HEK293 (cell line): ENCODE measurements around the gene MATR3.

ENCODE experiments used
- CTCF ChIA-PET: fragments of 350-600 bp; formaldehyde crosslinking; extraction: SDS; loops from one replicate; lab custom pipeline; 2021; ENCODE audit warnings: antibody characterized with exemption; lab: Yijun Ruan, JAX
- POLR2A ChIA-PET: fragments of 300-600 bp; formaldehyde crosslinking; extraction: SDS; loops from one replicate; lab custom pipeline; 2020; ENCODE audit warnings: antibody characterized with exemption, inconsistent platforms; lab: Yijun Ruan, JAX
- H3K27ac ChIP-seq: fragments of 200-500 bp; sonication (Bioruptor generic); 2 replicates; pipeline ENCODE4 v1.5.1; 2014; ENCODE audit warnings: low read depth, low read length, control low read depth, inconsistent platforms; ENCODE audit errors: extremely low read depth
- H3K36me3 ChIP-seq, 2 experiments: fragments of 200-500 bp in 1 of 2; sonication (Bioruptor generic) in 1 of 2; 1 replicate in 1 of 2; 2 replicates in 1 of 2; pipeline ENCODE4 v1.5.1; 2014 to 2017; ENCODE audit warnings: inconsistent platforms in 2 of 2, low read length in 2 of 2; ENCODE audit not compliant: control insufficient read depth in 2 of 2, insufficient read depth in 1 of 2
- H3K4me1 ChIP-seq: fragments of 200-500 bp; sonication (Bioruptor generic); 2 replicates; pipeline ENCODE4 v1.5.1; 2014; ENCODE audit warnings: mild to moderate bottlenecking, low read length, inconsistent platforms; ENCODE audit not compliant: control insufficient read depth, insufficient read depth
- H3K4me3 ChIP-seq: 2 replicates; pipeline ENCODE4 v1.5.1; 2011; ENCODE audit warnings: low read depth, mild to moderate bottlenecking, control low read depth, low read length, moderate library complexity
- H3K9me3 ChIP-seq: fragments of 200-500 bp; sonication (Bioruptor generic); 2 replicates; pipeline ENCODE4 v1.5.1; 2014; ENCODE audit warnings: low read depth, low read length, inconsistent platforms; ENCODE audit not compliant: control insufficient read depth, insufficient read depth
- BCL11B ChIP-seq: fragments of 450-650 bp; formaldehyde crosslinking; IDR thresholded peaks from 2 replicates; pipeline ENCODE4 v1.5.1; 2016; ENCODE audit warnings: low read depth, missing biosample characterization, missing genetic modification characterization
- HOXA7 ChIP-seq: sonication (generic); formaldehyde crosslinking; IDR thresholded peaks from 2 replicates; pipeline ENCODE4 v1.8.1; 2022; ENCODE audit warnings: missing genetic modification reagents, borderline replicate concordance
- MZF1 ChIP-seq: fragments of 450-650 bp; formaldehyde crosslinking; IDR thresholded peaks from 2 replicates; pipeline ENCODE4 v1.5.1; 2017; ENCODE audit warnings: missing biosample characterization, missing genetic modification characterization, borderline replicate concordance
- SCRT2 ChIP-seq: fragments of 450-650 bp; formaldehyde crosslinking; IDR thresholded peaks from 2 replicates; pipeline ENCODE4 v1.5.1; 2016; ENCODE audit warnings: missing biosample characterization, missing genetic modification characterization
- YY2 ChIP-seq: fragments of 450-650 bp; formaldehyde crosslinking; IDR thresholded peaks from 2 replicates; pipeline ENCODE4 v1.5.1; 2016; ENCODE audit warnings: missing biosample characterization, missing genetic modification characterization
- ZBTB20 ChIP-seq: fragments of 450-650 bp; formaldehyde crosslinking; IDR thresholded peaks from 2 replicates; pipeline ENCODE4 v1.5.1; 2016; ENCODE audit warnings: missing biosample characterization, missing genetic modification characterization
- ZEB2 ChIP-seq: fragments of 450-650 bp; formaldehyde crosslinking; IDR thresholded peaks from 2 replicates; pipeline ENCODE4 v1.5.1; 2016; ENCODE audit warnings: missing biosample characterization, missing genetic modification characterization
- ZNF10 ChIP-seq: fragments of 450-650 bp; formaldehyde crosslinking; IDR thresholded peaks from 2 replicates; pipeline ENCODE4 v1.5.1; 2017; ENCODE audit warnings: missing biosample characterization, missing genetic modification characterization
- ZNF175 ChIP-seq: fragments of 450-650 bp; formaldehyde crosslinking; IDR thresholded peaks from 2 replicates; pipeline ENCODE4 v1.5.1; 2016; ENCODE audit warnings: missing biosample characterization, missing genetic modification characterization
- ZNF184 ChIP-seq: fragments of 450-650 bp; IDR thresholded peaks from 2 replicates; pipeline ENCODE4 v1.5.1; 2018; ENCODE audit warnings: missing biosample characterization, mild to moderate bottlenecking, missing genetic modification characterization
- ZNF341 ChIP-seq: fragments of 450-650 bp; formaldehyde crosslinking; IDR thresholded peaks from 2 replicates; pipeline ENCODE4; 2016; ENCODE audit warnings: low read depth, missing biosample characterization, missing genetic modification characterization
- ZNF37A ChIP-seq: fragments of 450-650 bp; IDR thresholded peaks from 2 replicates; pipeline ENCODE4 v1.5.1; 2018; ENCODE audit warnings: missing biosample characterization, missing genetic modification characterization
- ZNF529 ChIP-seq: fragments of 450-650 bp; formaldehyde crosslinking; IDR thresholded peaks from 2 replicates; pipeline ENCODE4 v1.5.1; 2017; ENCODE audit warnings: missing genetic modification characterization, missing biosample characterization; ENCODE audit not compliant: insufficient replicate concordance
- ZNF561 ChIP-seq: fragments of 450-650 bp; IDR thresholded peaks from 2 replicates; pipeline ENCODE4 v1.5.1; 2018; ENCODE audit warnings: missing biosample characterization, missing genetic modification characterization, borderline replicate concordance
- ZNF621 ChIP-seq: fragments of 450-650 bp; formaldehyde crosslinking; IDR thresholded peaks from 2 replicates; pipeline ENCODE4 v1.5.1; 2017; ENCODE audit warnings: missing biosample characterization, missing genetic modification characterization
- ZNF623 ChIP-seq: fragments of 450-650 bp; formaldehyde crosslinking; IDR thresholded peaks from 2 replicates; pipeline ENCODE4 v1.5.1; 2016; ENCODE audit warnings: missing biosample characterization, missing genetic modification characterization
- ZNF707 ChIP-seq: fragments of 450-650 bp; formaldehyde crosslinking; IDR thresholded peaks from 2 replicates; pipeline ENCODE4 v1.5.1; 2016; ENCODE audit warnings: missing biosample characterization, missing genetic modification characterization
- ZNF792 ChIP-seq: fragments of 450-650 bp; formaldehyde crosslinking; IDR thresholded peaks from 2 replicates; pipeline ENCODE4 v1.5.1; 2016; ENCODE audit warnings: missing biosample characterization, missing genetic modification characterization
- ZNF837 ChIP-seq: fragments of 450-650 bp; formaldehyde crosslinking; IDR thresholded peaks from 2 replicates; pipeline ENCODE4 v1.5.1; 2016; ENCODE audit warnings: missing biosample characterization, missing genetic modification characterization
- TF ChIP-seq, protein P1 (sequence below): fragments of 450-650 bp; formaldehyde crosslinking; IDR thresholded peaks from 2 replicates; pipeline ENCODE4 v1.5.1; 2016; ENCODE audit warnings: missing biosample characterization, missing genetic modification characterization, low read depth
- TF ChIP-seq, protein P2 (sequence below): fragments of 450-650 bp; formaldehyde crosslinking; IDR thresholded peaks from 2 replicates; pipeline ENCODE4 v1.5.1; 2017; ENCODE audit warnings: missing biosample characterization, missing genetic modification characterization
- TF ChIP-seq, protein P3 (sequence below): fragments of 450-650 bp; formaldehyde crosslinking; IDR thresholded peaks from 2 replicates; pipeline ENCODE4 v1.5.1; 2016; ENCODE audit warnings: missing biosample characterization, missing genetic modification characterization
- TF ChIP-seq, protein P4 (sequence below): fragments of 450-650 bp; formaldehyde crosslinking; IDR thresholded peaks from 2 replicates; pipeline ENCODE4 v1.5.1; 2016; ENCODE audit warnings: missing biosample characterization, missing genetic modification characterization
- TF ChIP-seq, protein P5 (sequence below): fragments of 450-650 bp; formaldehyde crosslinking; IDR thresholded peaks from 2 replicates; pipeline ENCODE4 v1.5.1; 2016; ENCODE audit warnings: missing biosample characterization, missing genetic modification characterization, low read depth
- TF ChIP-seq, protein P6 (sequence below): IDR thresholded peaks from 2 replicates; pipeline ENCODE4 v1.6.1; 2011; ENCODE audit warnings: mild to moderate bottlenecking, low read depth, low read length, borderline replicate concordance
- TF ChIP-seq, protein P7 (sequence below): fragments of 450-650 bp; formaldehyde crosslinking; IDR thresholded peaks from 2 replicates; pipeline ENCODE4 v1.5.1; 2016; ENCODE audit warnings: missing biosample characterization, missing genetic modification characterization, borderline replicate concordance

MATR3 gene

DNA sequence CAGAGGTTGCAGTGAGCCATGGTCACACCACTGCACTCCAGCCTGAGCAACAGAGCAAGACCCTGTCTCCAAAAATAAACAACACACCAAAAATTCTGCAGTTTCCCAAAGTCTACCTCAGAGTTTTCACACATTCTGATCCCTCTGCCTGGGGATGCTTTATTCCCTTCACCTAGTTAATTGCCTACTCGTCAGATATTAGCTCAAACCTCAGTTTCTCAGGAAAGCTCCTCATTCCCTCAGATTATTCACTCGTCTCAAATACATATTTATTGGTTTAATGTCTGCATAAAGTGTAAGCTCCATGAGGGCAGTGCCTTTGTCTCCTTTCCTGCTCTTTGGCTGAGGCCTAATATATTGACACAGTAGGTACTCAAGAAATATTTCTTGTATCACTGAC lies 2.5 kb upstream of the MATR3 start:
- peaks cover 4% of the 10 kb centered on the region; the same call in 1 of the 2 replicates for H3K4me1 ChIP-seq
- H3K9me3 ChIP-seq, result no peaks in the 10 kb centered on the region
- H3K27ac ChIP-seq, result no peak overlapping the region
- POLR2A ChIA-PET, result interaction anchor here (0.6 kb wide), 2 partner anchors 17 to 113 kb away, joined by 3 read pairs; partner anchors contain the start of gene SPATA24
- H3K36me3 ChIP-seq, result peaks cover 9 to 12% of the 10 kb centered on the region in 2 experiments; a peak in 2 of 3 replicates
- no peak overlapping the region for H3K4me3 ChIP-seq
- TF ChIP-seq, protein P1, sequence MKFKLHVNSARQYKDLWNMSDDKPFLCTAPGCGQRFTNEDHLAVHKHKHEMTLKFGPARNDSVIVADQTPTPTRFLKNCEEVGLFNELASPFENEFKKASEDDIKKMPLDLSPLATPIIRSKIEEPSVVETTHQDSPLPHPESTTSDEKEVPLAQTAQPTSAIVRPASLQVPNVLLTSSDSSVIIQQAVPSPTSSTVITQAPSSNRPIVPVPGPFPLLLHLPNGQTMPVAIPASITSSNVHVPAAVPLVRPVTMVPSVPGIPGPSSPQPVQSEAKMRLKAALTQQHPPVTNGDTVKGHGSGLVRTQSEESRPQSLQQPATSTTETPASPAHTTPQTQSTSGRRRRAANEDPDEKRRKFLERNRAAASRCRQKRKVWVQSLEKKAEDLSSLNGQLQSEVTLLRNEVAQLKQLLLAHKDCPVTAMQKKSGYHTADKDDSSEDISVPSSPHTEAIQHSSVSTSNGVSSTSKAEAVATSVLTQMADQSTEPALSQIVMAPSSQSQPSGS (tag by site-specific recombination), result no peak
- peak; percentile 63; the same call in 1 of the 2 replicates for TF ChIP-seq ZNF10 (tag by site-specific recombination)
- CTCF ChIA-PET, result no interaction called here

DNA sequence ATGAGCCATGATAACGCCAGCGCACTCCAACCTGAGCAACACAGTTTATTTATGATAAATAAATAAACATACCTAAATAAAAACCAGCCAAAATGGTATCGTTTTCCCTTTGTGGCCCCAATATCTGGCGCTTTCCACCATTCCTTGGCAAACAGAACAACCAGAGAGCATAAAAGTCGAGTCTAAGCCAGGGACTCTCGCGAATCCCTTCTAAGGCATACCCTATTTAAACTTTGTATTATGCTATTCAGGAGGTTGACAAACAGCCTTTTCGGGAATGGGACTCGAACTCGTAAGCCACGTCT lies 386 bp upstream of the MATR3 start:
- CTCF ChIA-PET, result interaction anchor here (0.6 to 1.8 kb wide), 4 partner anchors 18 to 49 kb away, joined by 3 to 6 read pairs (median 5); partner anchors contain the start of gene PAIP2
- H3K36me3 ChIP-seq, result peaks cover 0 to 3% of the 10 kb centered on the region in 2 experiments; a peak in 2 of 3 replicates
- H3K27ac ChIP-seq, result peak overlapping the region; percentile 100
- POLR2A ChIA-PET, result interaction anchor here (0.7 to 2.6 kb wide), 26 partner anchors 9 to 750 kb away, joined by 3 to 62 read pairs (median 4); partner anchors contain the start of genes CTNNA1, DNAJC18, ETF1 and HSPA9
- H3K4me1 ChIP-seq, result peaks cover 24% of the 10 kb centered on the region
- peak overlapping the region; percentile 93 for H3K4me3 ChIP-seq
- H3K9me3 ChIP-seq, result no peaks in the 10 kb centered on the region
- TF ChIP-seq ZNF561 (tag by site-specific recombination) (peak; percentile 89), ZNF792 (no peak), ZNF707 (tag by site-specific recombination) (no peak), ZNF184 (tag by site-specific recombination) (peak; percentile 69), YY2 (tag by site-specific recombination) (no peak), ZEB2 (tag by site-specific recombination) (no peak), ZNF621 (tag by site-specific recombination) (no peak), MZF1 (tag by site-specific recombination) (peak; percentile 93), SCRT2 (no peak), HOXA7 (CRISPR knock-in tag) (no peak), ZNF341 (tag by site-specific recombination) (no peak), ZNF837 (tag by site-specific recombination) (no peak), ZNF529 (peak; percentile 53), ZBTB20 (tag by site-specific recombination) (no peak), ZNF175 (no peak), ZNF37A (tag by site-specific recombination) (0 out of 2 replicates have a peak, but pooled peaks have one; percentile 32), BCL11B (no peak), ZNF623 (tag by site-specific recombination) (0 out of 2 replicates have a peak, but pooled peaks have one; percentile 8)
- TF ChIP-seq, protein P2, sequence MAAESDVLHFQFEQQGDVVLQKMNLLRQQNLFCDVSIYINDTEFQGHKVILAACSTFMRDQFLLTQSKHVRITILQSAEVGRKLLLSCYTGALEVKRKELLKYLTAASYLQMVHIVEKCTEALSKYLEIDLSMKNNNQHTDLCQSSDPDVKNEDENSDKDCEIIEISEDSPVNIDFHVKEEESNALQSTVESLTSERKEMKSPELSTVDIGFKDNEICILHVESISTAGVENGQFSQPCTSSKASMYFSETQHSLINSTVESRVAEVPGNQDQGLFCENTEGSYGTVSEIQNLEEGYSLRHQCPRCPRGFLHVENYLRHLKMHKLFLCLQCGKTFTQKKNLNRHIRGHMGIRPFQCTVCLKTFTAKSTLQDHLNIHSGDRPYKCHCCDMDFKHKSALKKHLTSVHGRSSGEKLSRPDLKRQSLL (tag by site-specific recombination), result no peak
- TF ChIP-seq, protein P3, sequence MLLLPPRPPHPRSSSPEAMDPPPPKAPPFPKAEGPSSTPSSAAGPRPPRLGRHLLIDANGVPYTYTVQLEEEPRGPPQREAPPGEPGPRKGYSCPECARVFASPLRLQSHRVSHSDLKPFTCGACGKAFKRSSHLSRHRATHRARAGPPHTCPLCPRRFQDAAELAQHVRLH (tag by site-specific recombination), result peak; percentile 58; the same call in 1 of the 2 replicates
- TF ChIP-seq, protein P4, sequence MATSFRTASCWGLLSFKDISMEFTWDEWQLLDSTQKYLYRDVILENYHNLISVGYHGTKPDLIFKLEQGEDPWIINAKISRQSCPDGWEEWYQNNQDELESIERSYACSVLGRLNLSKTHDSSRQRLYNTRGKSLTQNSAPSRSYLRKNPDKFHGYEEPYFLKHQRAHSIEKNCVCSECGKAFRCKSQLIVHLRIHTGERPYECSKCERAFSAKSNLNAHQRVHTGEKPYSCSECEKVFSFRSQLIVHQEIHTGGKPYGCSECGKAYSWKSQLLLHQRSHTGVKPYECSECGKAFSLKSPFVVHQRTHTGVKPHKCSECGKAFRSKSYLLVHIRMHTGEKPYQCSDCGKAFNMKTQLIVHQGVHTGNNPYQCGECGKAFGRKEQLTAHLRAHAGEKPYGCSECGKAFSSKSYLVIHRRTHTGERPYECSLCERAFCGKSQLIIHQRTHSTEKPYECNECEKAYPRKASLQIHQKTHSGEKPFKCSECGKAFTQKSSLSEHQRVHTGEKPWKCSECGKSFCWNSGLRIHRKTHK (tag by site-specific recombination), result no peak
- TF ChIP-seq, protein P5, sequence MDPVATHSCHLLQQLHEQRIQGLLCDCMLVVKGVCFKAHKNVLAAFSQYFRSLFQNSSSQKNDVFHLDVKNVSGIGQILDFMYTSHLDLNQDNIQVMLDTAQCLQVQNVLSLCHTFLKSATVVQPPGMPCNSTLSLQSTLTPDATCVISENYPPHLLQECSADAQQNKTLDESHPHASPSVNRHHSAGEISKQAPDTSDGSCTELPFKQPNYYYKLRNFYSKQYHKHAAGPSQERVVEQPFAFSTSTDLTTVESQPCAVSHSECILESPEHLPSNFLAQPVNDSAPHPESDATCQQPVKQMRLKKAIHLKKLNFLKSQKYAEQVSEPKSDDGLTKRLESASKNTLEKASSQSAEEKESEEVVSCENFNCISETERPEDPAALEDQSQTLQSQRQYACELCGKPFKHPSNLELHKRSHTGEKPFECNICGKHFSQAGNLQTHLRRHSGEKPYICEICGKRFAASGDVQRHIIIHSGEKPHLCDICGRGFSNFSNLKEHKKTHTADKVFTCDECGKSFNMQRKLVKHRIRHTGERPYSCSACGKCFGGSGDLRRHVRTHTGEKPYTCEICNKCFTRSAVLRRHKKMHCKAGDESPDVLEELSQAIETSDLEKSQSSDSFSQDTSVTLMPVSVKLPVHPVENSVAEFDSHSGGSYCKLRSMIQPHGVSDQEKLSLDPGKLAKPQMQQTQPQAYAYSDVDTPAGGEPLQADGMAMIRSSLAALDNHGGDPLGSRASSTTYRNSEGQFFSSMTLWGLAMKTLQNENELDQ, result no peak
- TF ChIP-seq, protein P6, sequence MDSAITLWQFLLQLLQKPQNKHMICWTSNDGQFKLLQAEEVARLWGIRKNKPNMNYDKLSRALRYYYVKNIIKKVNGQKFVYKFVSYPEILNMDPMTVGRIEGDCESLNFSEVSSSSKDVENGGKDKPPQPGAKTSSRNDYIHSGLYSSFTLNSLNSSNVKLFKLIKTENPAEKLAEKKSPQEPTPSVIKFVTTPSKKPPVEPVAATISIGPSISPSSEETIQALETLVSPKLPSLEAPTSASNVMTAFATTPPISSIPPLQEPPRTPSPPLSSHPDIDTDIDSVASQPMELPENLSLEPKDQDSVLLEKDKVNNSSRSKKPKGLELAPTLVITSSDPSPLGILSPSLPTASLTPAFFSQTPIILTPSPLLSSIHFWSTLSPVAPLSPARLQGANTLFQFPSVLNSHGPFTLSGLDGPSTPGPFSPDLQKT, result no peak
- TF ChIP-seq, protein P7, sequence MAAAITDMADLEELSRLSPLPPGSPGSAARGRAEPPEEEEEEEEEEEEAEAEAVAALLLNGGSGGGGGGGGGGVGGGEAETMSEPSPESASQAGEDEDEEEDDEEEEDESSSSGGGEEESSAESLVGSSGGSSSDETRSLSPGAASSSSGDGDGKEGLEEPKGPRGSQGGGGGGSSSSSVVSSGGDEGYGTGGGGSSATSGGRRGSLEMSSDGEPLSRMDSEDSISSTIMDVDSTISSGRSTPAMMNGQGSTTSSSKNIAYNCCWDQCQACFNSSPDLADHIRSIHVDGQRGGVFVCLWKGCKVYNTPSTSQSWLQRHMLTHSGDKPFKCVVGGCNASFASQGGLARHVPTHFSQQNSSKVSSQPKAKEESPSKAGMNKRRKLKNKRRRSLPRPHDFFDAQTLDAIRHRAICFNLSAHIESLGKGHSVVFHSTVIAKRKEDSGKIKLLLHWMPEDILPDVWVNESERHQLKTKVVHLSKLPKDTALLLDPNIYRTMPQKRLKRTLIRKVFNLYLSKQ, result no peak
